T-helper 1 cell treated with Interleukin-12 subunit alpha and Interleukin-12 subunit beta and Interleukin-4 antibody, amounts not matched to agents 30 μg/mL and 1 μg/mL, for 36 hours (primary cell): ENCODE results near the gene ELMO1.

Source experiments
- H3K27ac Mint-ChIP-seq: one replicate; pipeline ENCODE4 v1.8.0; 2021; ENCODE audit warnings: mild to moderate bottlenecking, mixed read lengths
- H3K27me3 Mint-ChIP-seq: one replicate; pipeline ENCODE4 v1.8.0; 2021; ENCODE audit warnings: low read depth, mixed read lengths
- H3K36me3 Mint-ChIP-seq: one replicate; pipeline ENCODE4 v1.8.0; 2021; ENCODE audit warnings: low read depth, mixed read lengths
- H3K4me1 Mint-ChIP-seq: one replicate; pipeline ENCODE4 v1.8.0; 2021; ENCODE audit warnings: low read depth, mixed read lengths
- H3K4me3 Mint-ChIP-seq: one replicate; pipeline ENCODE4 v1.8.0; 2021; ENCODE audit warnings: mild to moderate bottlenecking, moderate library complexity, mixed read lengths
- H3K9me3 Mint-ChIP-seq: one replicate; pipeline ENCODE4 v1.8.0; 2021; ENCODE audit warnings: mixed read lengths

Gene ELMO1

GRCh38 chr7:36827726-36828703 is 620.6 kb downstream of the ELMO1 start:
- no peaks in the 10 kb centered on the region for H3K27me3 Mint-ChIP-seq
- no peak overlapping the region for H3K27ac Mint-ChIP-seq
- H3K4me3 Mint-ChIP-seq: no peak overlapping the region
- H3K9me3 Mint-ChIP-seq: peaks cover 15% of the 10 kb centered on the region
- H3K36me3 Mint-ChIP-seq: peaks cover 9% of the 10 kb centered on the region
- H3K4me1 Mint-ChIP-seq: no peaks in the 10 kb centered on the region

DNA sequence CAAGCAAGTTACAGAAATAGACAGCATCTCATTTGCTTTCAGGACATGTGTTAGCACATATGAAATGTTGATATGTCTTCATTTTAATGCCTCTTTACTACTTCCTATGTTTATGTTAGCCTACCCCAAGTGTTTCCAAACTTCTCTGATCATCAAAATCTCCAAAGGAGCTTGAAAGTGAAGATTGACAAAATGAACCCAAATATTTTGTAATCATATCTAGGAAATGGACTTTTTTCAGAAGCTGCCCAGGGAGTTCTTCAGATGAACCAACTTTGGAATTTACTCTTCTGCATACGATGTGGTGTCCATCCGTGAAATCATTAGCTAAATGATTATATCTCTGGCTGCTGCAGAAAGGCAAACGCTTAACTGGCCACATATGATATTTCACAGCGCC is 623.2 kb downstream of the ELMO1 start:
- H3K4me1 Mint-ChIP-seq: no peaks in the 10 kb centered on the region
- H3K27ac Mint-ChIP-seq: no peak overlapping the region
- peaks cover 13% of the 10 kb centered on the region for H3K9me3 Mint-ChIP-seq
- H3K4me3 Mint-ChIP-seq: no peak overlapping the region
- peaks cover 5% of the 10 kb centered on the region for H3K27me3 Mint-ChIP-seq
- H3K36me3 Mint-ChIP-seq: peaks cover 11% of the 10 kb centered on the region

DNA sequence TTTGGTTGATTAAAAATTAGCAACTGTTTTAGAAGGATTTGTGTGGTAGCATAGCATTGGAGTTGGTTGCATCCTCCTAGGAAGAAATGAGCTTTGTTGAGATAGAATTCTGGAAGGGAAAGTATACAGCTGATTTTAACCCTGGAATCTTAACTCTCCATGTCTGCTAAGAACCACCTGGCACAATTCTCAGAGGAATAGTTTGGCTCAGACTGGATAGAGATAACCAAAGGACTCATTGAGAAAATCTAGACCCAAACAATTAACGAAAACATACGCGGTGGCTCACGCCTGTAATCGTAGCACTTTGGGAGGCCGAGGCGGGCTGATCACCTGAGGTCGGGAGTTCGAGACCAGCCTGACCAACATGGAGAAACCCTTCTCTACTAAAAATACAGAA is 625.3 kb downstream of the ELMO1 start:
- H3K4me1 Mint-ChIP-seq: no peaks in the 10 kb centered on the region
- H3K4me3 Mint-ChIP-seq: no peak overlapping the region
- H3K27ac Mint-ChIP-seq: no peak overlapping the region
- H3K27me3 Mint-ChIP-seq: peaks cover 5% of the 10 kb centered on the region
- H3K36me3 Mint-ChIP-seq: peaks cover 2% of the 10 kb centered on the region
- peaks cover 12% of the 10 kb centered on the region for H3K9me3 Mint-ChIP-seq

- Mint-ChIP-seq H3K36me3 (peaks cover 3% of the 10 kb centered on the region), H3K27ac (no peak overlapping the region), H3K4me1 (no peaks in the 10 kb centered on the region), H3K4me3 (no peak overlapping the region), H3K27me3 (peaks cover 5% of the 10 kb centered on the region), H3K9me3 (peaks cover 12% of the 10 kb centered on the region)
Measured at GRCh38 chr7:36821617-36822016, 627.0 kb downstream of the ELMO1 start.

DNA sequence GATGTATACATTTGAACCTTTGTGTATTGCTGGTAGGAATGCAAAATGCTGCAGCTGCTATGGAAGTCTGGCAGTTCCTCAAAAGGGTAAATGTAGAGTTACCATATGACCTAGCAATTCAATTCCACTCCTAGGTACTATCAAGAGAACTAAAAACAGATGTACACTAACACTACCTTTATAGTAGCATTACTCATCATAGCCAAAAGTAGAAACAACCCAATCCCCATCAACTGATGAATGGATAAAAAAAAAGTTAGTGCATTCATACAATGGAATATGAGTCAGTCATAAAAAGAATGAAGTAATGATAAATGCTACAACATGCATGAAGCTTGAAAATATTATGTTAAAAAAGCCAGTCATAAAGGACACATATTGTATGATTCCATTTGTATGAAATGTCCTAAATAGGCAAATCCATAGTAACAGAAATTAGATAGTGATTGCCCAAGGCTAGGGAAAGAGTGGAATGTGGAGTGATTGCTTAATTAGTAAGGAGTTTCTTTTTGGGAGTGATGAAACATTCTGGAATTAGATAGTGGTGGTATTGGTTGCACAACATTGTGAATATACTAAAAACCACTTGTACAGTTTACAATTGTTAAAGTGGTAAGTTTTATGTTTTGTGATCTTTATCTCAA is 628.0 kb downstream of the ELMO1 start:
- peaks cover 16% of the 10 kb centered on the region for H3K9me3 Mint-ChIP-seq
- H3K27me3 Mint-ChIP-seq: peaks cover 5% of the 10 kb centered on the region
- H3K4me1 Mint-ChIP-seq: no peaks in the 10 kb centered on the region
- H3K27ac Mint-ChIP-seq: no peak overlapping the region
- H3K36me3 Mint-ChIP-seq: peaks cover 3% of the 10 kb centered on the region
- no peak overlapping the region for H3K4me3 Mint-ChIP-seq

DNA sequence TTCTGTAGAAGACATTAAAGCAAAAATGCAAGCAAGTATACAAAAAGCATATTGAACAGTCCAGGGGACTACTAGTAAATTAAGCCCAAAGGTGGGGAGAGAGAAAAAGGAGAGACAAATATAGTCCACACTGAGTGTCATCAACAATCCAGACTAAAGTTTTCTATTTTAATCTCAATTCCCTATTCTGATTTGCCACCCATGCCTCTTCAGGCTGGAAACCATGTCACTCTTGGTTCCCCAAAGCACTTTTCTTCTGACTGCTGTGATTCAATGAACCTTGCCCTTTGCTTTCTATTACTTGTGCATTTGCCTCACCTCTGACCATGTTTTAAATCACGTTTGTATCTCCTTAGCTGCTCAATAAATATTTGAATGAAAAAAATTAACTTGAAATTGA is 629.0 kb downstream of the ELMO1 start:
- no peak overlapping the region for H3K27ac Mint-ChIP-seq

DNA sequence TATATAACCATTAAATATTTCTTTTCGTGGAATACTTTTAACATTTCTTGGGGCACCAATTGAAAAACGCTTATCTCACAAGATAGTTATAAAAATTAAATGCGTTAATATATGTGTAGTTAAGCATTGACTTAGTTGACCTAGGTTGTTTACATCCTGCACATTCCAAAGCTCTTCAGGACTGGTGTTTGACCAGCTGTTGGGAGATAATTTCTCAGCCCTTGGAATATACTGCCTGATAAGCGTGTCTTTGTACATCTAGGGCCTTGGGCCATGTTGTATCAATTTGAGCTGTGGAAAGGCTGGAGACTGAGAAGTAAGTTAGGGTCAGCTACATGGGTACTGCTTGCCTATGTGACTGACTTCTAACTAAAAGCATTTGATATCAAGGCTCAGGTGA is 634.4 kb downstream of the ELMO1 start:
- Mint-ChIP-seq H3K27me3 (no peaks in the 10 kb centered on the region), H3K4me3 (no peak overlapping the region), H3K36me3 (peaks cover 1% of the 10 kb centered on the region), H3K4me1 (peaks cover 2% of the 10 kb centered on the region), H3K27ac (no peak overlapping the region), H3K9me3 (peaks cover 9% of the 10 kb centered on the region)

More for the DNA sequence above, 629.0 kb downstream of the ELMO1 start:
- no peaks in the 10 kb centered on the region for H3K4me1 Mint-ChIP-seq
- H3K36me3 Mint-ChIP-seq: peaks cover 3% of the 10 kb centered on the region
- H3K9me3 Mint-ChIP-seq: peaks cover 16% of the 10 kb centered on the region
- peaks cover 5% of the 10 kb centered on the region for H3K27me3 Mint-ChIP-seq
- H3K4me3 Mint-ChIP-seq: no peak overlapping the region

DNA sequence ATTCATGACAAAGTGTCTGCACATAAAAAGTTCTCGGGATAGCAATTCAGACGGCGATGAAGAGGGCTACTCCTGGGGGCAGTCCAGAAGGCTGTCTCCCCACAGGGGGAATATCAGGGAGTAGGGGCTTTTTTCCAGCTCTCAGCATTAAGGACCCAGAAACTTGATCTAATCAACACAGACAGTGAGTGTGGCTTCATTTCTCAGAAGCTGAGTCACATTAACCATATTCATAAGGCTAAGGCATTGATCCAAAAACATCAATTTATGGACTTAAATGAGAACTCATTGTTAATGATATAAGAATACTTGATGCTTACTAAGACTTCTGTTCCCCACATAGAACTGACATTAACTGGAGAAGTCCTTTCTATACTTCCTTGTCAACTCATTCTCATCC is 636.9 kb downstream of the ELMO1 start:
- no peak overlapping the region for H3K4me3 Mint-ChIP-seq
- H3K9me3 Mint-ChIP-seq: peaks cover 5% of the 10 kb centered on the region
- no peak overlapping the region for H3K27ac Mint-ChIP-seq
- H3K36me3 Mint-ChIP-seq: no peaks in the 10 kb centered on the region
- peaks cover 4% of the 10 kb centered on the region for H3K27me3 Mint-ChIP-seq
- H3K4me1 Mint-ChIP-seq: peaks cover 2% of the 10 kb centered on the region

GRCh38 chr7:36810489-36810888 is 638.2 kb downstream of the ELMO1 start:
- H3K4me1 Mint-ChIP-seq: peaks cover 2% of the 10 kb centered on the region
- H3K9me3 Mint-ChIP-seq: no peaks in the 10 kb centered on the region
- no peak overlapping the region for H3K27ac Mint-ChIP-seq
- H3K4me3 Mint-ChIP-seq: no peak overlapping the region
- H3K27me3 Mint-ChIP-seq: peaks cover 7% of the 10 kb centered on the region
- no peaks in the 10 kb centered on the region for H3K36me3 Mint-ChIP-seq

GRCh38 chr7:36810032-36810431 is 638.6 kb downstream of the ELMO1 start:
- peaks cover 12% of the 10 kb centered on the region for H3K27me3 Mint-ChIP-seq
- no peak overlapping the region for H3K4me3 Mint-ChIP-seq
- no peaks in the 10 kb centered on the region for H3K36me3 Mint-ChIP-seq
- peaks cover 2% of the 10 kb centered on the region for H3K4me1 Mint-ChIP-seq
- no peaks in the 10 kb centered on the region for H3K9me3 Mint-ChIP-seq
- H3K27ac Mint-ChIP-seq: no peak overlapping the region

DNA sequence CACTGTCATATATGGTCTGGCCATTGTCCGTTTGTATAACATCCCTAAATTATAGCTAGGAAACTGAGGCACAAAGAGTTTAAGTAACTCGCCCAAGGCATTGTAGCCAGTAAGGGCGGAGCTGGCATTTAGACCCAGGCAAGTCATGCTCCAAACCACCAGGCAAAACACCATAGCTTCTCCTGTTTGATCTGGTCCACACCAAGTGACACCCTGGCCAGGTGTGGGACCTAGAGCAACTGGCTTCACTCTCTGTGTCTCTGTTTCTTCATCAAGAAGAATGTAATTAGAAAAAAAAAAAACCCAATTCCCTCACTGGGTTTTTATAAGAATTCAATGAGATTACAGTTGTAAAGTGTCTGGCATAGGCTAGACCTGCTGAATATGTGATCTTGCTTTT is 639.2 kb downstream of the ELMO1 start:
- Mint-ChIP-seq H3K4me1 (peaks cover 2% of the 10 kb centered on the region), H3K36me3 (no peaks in the 10 kb centered on the region), H3K27me3 (peaks cover 17% of the 10 kb centered on the region), H3K9me3 (peaks cover 3% of the 10 kb centered on the region), H3K27ac (no peak overlapping the region), H3K4me3 (no peak overlapping the region)

GRCh38 chr7:36809086-36809485 is 639.6 kb downstream of the ELMO1 start:
- Mint-ChIP-seq H3K9me3 (peaks cover 3% of the 10 kb centered on the region), H3K27me3 (peaks cover 21% of the 10 kb centered on the region), H3K4me1 (peaks cover 2% of the 10 kb centered on the region), H3K4me3 (no peak overlapping the region), H3K27ac (no peak overlapping the region), H3K36me3 (no peaks in the 10 kb centered on the region)

- H3K36me3 Mint-ChIP-seq: no peaks in the 10 kb centered on the region
- H3K27me3 Mint-ChIP-seq: peaks cover 40% of the 10 kb centered on the region
- H3K4me1 Mint-ChIP-seq: peaks cover 2% of the 10 kb centered on the region
- no peak overlapping the region for H3K27ac Mint-ChIP-seq
- peaks cover 3% of the 10 kb centered on the region for H3K9me3 Mint-ChIP-seq
- H3K4me3 Mint-ChIP-seq: no peak overlapping the region
Measured at GRCh38 chr7:36806891-36807290, 641.8 kb downstream of the ELMO1 start.
